Neural cell (in vitro differentiated cells): ENCODE data around the gene TTLL5. TPM values are rescaled to one million over a fixed set of nuclear protein-coding genes. Genes with fewer than 3 reads are reported as not detected.

Experiments used
- H2AFZ ChIP-seq: fragments of 200-600, 300-800 bp; sonication (generic), shearing (Covaris generic); 2 replicates; pipeline ENCODE4 v1.6.0; 2014; ENCODE audit warnings: low read depth, mild to moderate bottlenecking, antibody characterized with exemption, low read length, moderate library complexity
- H3F3A ChIP-seq: fragments of 200-600 bp; shearing (Covaris generic); 2 replicates; pipeline ENCODE4 v1.6.1; 2016; ENCODE audit warnings: mild to moderate bottlenecking, moderate library complexity, mixed read lengths, antibody characterized with exemption, low read length; ENCODE audit not compliant: insufficient read depth, poor library complexity, severe bottlenecking
- H3K27ac ChIP-seq: fragments of 200-600, 300-800 bp; sonication (generic), shearing (Covaris generic); 2 replicates; pipeline ENCODE4 v1.5.1; 2014; ENCODE audit warnings: mild to moderate bottlenecking, low read length, moderate library complexity
- H3K27me3 ChIP-seq: fragments of 300-800, 200-600 bp; sonication (generic), shearing (Covaris generic); 2 replicates; pipeline ENCODE4 v1.6.0; 2014; ENCODE audit warnings: mild to moderate bottlenecking, low read depth, low read length, moderate library complexity; ENCODE audit not compliant: insufficient read depth
- H3K36me3 ChIP-seq: fragments of 300-800, 200-600 bp; sonication (generic), shearing (Covaris generic); 2 replicates; pipeline ENCODE4 v1.5.1; 2014; ENCODE audit warnings: mild to moderate bottlenecking, antibody characterized with exemption, low read length, moderate library complexity; ENCODE audit not compliant: insufficient read depth
- H3K4me2 ChIP-seq: fragments of 300-800, 200-600 bp; sonication (generic), shearing (Covaris generic); 2 replicates; pipeline ENCODE4 v1.6.0; 2014; ENCODE audit warnings: mild to moderate bottlenecking, low read length
- H3K4me3 ChIP-seq: fragments of 300-800, 200-600 bp; sonication (generic), shearing (Covaris generic); 2 replicates; pipeline ENCODE4 v1.5.1; 2014; ENCODE audit warnings: mild to moderate bottlenecking, low read length, moderate library complexity
- H3K79me2 ChIP-seq: fragments of 200-600 bp; shearing (Covaris generic); replicated peaks from 2 replicates; pipeline ENCODE4 v1.6.0; 2014; ENCODE audit warnings: mild to moderate bottlenecking, low read length, moderate library complexity; ENCODE audit not compliant: insufficient read depth
- H3K9ac ChIP-seq: fragments of 300-800, 200-600 bp; sonication (generic), shearing (Covaris generic); 2 replicates; pipeline ENCODE4 v1.6.1; 2016; ENCODE audit warnings: mild to moderate bottlenecking, low read length, mixed read lengths
- H3K9me2 ChIP-seq: fragments of 200-600 bp; shearing (Covaris generic); 2 replicates; pipeline ENCODE4 v1.6.1; 2016; ENCODE audit warnings: mild to moderate bottlenecking, low read length, mixed read lengths; ENCODE audit not compliant: insufficient read depth
- H3K9me3 ChIP-seq: fragments of 200-600, 300-800 bp; sonication (generic), shearing (Covaris generic); 2 replicates; pipeline ENCODE4 v1.6.1; 2016; ENCODE audit warnings: mild to moderate bottlenecking, mixed run types, low read length, moderate library complexity, mixed read lengths
- H4K20me1 ChIP-seq: fragments of 200-600 bp; shearing (Covaris generic); 2 replicates; pipeline ENCODE4 v1.6.1; 2016; ENCODE audit warnings: mild to moderate bottlenecking, mixed run types; ENCODE audit not compliant: insufficient read depth
- CTCF ChIP-seq: fragments of 450-650 bp; IDR thresholded peaks from 2 replicates; pipeline ENCODE4 v1.5.1; 2014; ENCODE audit warnings: antibody characterized with exemption, mild to moderate bottlenecking, moderate library complexity; ENCODE audit not compliant: poor library complexity, severe bottlenecking
- EP300 ChIP-seq: fragments of 450-650 bp; conservative IDR thresholded peaks from 2 replicates; pipeline ENCODE4 v1.6.1; 2014; ENCODE audit warnings: antibody characterized with exemption, mild to moderate bottlenecking, moderate library complexity; ENCODE audit not compliant: poor library complexity, severe bottlenecking
- EZH2 ChIP-seq: fragments of 200-600, 300-800 bp; shearing (Covaris generic), sonication (generic); IDR thresholded peaks from 2 replicates; pipeline ENCODE4 v1.6.1; 2014; ENCODE audit warnings: antibody characterized with exemption, low read length, borderline replicate concordance, mild to moderate bottlenecking; ENCODE audit not compliant: insufficient read depth, poor library complexity, severe bottlenecking
- MXI1 ChIP-seq: fragments of 450-650 bp; conservative IDR thresholded peaks from 2 replicates; pipeline ENCODE4 v1.6.1; 2014; ENCODE audit warnings: antibody characterized with exemption, mild to moderate bottlenecking; ENCODE audit not compliant: poor library complexity, severe bottlenecking
- POLR2AphosphoS5 ChIP-seq: IDR thresholded peaks from 2 replicates; pipeline ENCODE4 v1.6.1; 2012
- RAD21 ChIP-seq: fragments of 450-650 bp; conservative IDR thresholded peaks from 2 replicates; pipeline ENCODE4 v1.6.1; 2014; ENCODE audit warnings: antibody characterized with exemption, mild to moderate bottlenecking, moderate library complexity
- REST ChIP-seq: IDR thresholded peaks from 2 replicates; pipeline ENCODE4 v1.6.1; 2012; ENCODE audit warnings: borderline replicate concordance
- SMC3 ChIP-seq: fragments of 450-650 bp; conservative IDR thresholded peaks from 2 replicates; pipeline ENCODE4 v1.6.1; 2014; ENCODE audit warnings: antibody characterized with exemption, mild to moderate bottlenecking, moderate library complexity; ENCODE audit not compliant: poor library complexity
- TAF1 ChIP-seq: IDR thresholded peaks from 2 replicates; pipeline ENCODE4 v1.6.1; 2012; ENCODE audit warnings: low read depth
- polyA plus RNA-seq: library from polyadenylated mRNA; depleted of rRNA; stranded (reverse); fragments of >200 nt; gene quantifications from 2 replicates; pipeline ENCODE4 v1.2.3, GENCODE V29; 2014

The TTLL5 gene
- polyA plus RNA-seq, 1 donor from 2014 or later = 8.2 TPM

- H3F3A ChIP-seq = no peaks in the 10 kb centered on the region
- H3K36me3 ChIP-seq = no peaks in the 10 kb centered on the region
- H3K9me3 ChIP-seq = no peaks in the 10 kb centered on the region
- H3K27me3 ChIP-seq = no peaks in the 10 kb centered on the region
- no peaks in the 10 kb centered on the region for H3K9me2 ChIP-seq
- H3K9ac ChIP-seq = no peak overlapping the region
- no peaks in the 10 kb centered on the region for H3K79me2 ChIP-seq
- H4K20me1 ChIP-seq = no peaks in the 10 kb centered on the region
- H2AFZ ChIP-seq = no peak overlapping the region
- H3K4me3 ChIP-seq = no peak overlapping the region
- no peak overlapping the region for H3K27ac ChIP-seq
- no peak overlapping the region for H3K4me2 ChIP-seq
- no peak for TF ChIP-seq EZH2
Measured at GRCh38 chr14:75811872-75812499, 150.9 kb downstream of the TTLL5 start.

- Histone ChIP-seq H4K20me1 (no peaks in the 10 kb centered on the region), H2AFZ (no peak overlapping the region), H3K9me2 (no peaks in the 10 kb centered on the region), H3K36me3 (no peaks in the 10 kb centered on the region), H3K9me3 (no peaks in the 10 kb centered on the region), H3K27me3 (no peaks in the 10 kb centered on the region), H3K27ac (no peak overlapping the region), H3K9ac (no peak overlapping the region), H3K79me2 (no peaks in the 10 kb centered on the region), H3F3A (no peaks in the 10 kb centered on the region), H3K4me2 (no peak overlapping the region), H3K4me3 (no peak overlapping the region)
- TF ChIP-seq TAF1 (no peak), POLR2AphosphoS5 (no peak), CTCF (no peak), REST (no peak), SMC3 (no peak), EP300 (no peak), MXI1 (no peak), EZH2 (no peak), RAD21 (no peak)
Measured at GRCh38 chr14:75812622-75813021, 151.6 kb downstream of the TTLL5 start.

- Histone ChIP-seq H3K4me2 (no peak overlapping the region), H3K27ac (no peak overlapping the region), H3K9ac (no peak overlapping the region), H2AFZ (no peak overlapping the region), H3K9me2 (no peaks in the 10 kb centered on the region), H3K4me3 (no peak overlapping the region), H3F3A (no peaks in the 10 kb centered on the region), H3K9me3 (no peaks in the 10 kb centered on the region), H3K36me3 (no peaks in the 10 kb centered on the region), H3K27me3 (no peaks in the 10 kb centered on the region), H3K79me2 (no peaks in the 10 kb centered on the region), H4K20me1 (no peaks in the 10 kb centered on the region)
- no peak for TF ChIP-seq MXI1
- TF ChIP-seq EZH2 = no peak
- TF ChIP-seq SMC3 = no peak
- no peak for TF ChIP-seq TAF1
- TF ChIP-seq CTCF = no peak
- TF ChIP-seq REST = no peak
- TF ChIP-seq RAD21 = no peak
- no peak for TF ChIP-seq POLR2AphosphoS5
- TF ChIP-seq EP300 = no peak
Measured at GRCh38 chr14:75820761-75821160, 159.7 kb downstream of the TTLL5 start.
